ENCODE measurements around the gene PPP6R2. TPM values are rescaled to one million over a fixed set of nuclear protein-coding genes. Genes with fewer than 3 reads are reported as not detected.
"Not testable (repeated sequence)": the region's sequence is repeated elsewhere in the genome, so short reads cannot be mapped to it uniquely, and the experiment has no call there.

Gene PPP6R2
- total RNA-seq, 1 donor from 2014 or later = 55.9 TPM

DNA sequence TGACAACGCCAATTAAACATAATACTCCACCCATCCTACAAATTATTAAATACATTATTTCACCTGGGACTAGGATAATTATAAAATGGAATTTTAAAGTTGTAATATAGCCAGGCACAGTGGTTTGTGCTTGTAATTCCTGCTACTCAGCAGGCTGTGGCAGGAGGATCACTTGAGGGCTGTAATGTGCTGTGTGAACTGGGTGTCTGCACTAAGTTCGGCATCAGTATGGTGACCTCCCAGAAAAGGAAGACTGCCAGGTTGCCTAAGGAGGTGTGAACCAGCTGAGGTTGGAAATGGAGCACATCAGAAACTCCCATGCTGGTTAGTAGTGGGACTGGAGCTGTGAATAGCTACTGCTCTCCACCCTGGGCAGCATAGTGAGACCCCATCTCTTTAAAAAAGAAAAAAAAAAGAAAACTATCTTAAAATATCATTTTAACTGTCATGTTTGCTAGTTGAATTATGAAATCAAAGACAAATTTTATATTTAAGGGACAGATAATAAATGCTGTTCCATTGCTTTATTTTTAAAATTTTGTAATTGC, 28.0 kb downstream of the PPP6R2 start:
- no peaks in the 10 kb centered on the region for H3K4me1 Mint-ChIP-seq
- no peak for DNase-seq (ENCODE audit: low read depth, low spot score)
- no peaks in the 10 kb centered on the region for H3K27me3 Mint-ChIP-seq (ENCODE audit: low read depth)
- peaks cover 14% of the 10 kb centered on the region for H3K36me3 Mint-ChIP-seq (ENCODE audit: low read depth)
- no peak overlapping the region for H3K4me3 Mint-ChIP-seq
- no peaks in the 10 kb centered on the region for H3K9me3 Mint-ChIP-seq
- TF ChIP-seq, protein P1, sequence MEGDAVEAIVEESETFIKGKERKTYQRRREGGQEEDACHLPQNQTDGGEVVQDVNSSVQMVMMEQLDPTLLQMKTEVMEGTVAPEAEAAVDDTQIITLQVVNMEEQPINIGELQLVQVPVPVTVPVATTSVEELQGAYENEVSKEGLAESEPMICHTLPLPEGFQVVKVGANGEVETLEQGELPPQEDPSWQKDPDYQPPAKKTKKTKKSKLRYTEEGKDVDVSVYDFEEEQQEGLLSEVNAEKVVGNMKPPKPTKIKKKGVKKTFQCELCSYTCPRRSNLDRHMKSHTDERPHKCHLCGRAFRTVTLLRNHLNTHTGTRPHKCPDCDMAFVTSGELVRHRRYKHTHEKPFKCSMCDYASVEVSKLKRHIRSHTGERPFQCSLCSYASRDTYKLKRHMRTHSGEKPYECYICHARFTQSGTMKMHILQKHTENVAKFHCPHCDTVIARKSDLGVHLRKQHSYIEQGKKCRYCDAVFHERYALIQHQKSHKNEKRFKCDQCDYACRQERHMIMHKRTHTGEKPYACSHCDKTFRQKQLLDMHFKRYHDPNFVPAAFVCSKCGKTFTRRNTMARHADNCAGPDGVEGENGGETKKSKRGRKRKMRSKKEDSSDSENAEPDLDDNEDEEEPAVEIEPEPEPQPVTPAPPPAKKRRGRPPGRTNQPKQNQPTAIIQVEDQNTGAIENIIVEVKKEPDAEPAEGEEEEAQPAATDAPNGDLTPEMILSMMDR (conservative IDR thresholded peaks at IDR 0.05) = no peak
- H3K27ac Mint-ChIP-seq (ENCODE audit: unreplicated experiment) = no peak overlapping the region

DNA sequence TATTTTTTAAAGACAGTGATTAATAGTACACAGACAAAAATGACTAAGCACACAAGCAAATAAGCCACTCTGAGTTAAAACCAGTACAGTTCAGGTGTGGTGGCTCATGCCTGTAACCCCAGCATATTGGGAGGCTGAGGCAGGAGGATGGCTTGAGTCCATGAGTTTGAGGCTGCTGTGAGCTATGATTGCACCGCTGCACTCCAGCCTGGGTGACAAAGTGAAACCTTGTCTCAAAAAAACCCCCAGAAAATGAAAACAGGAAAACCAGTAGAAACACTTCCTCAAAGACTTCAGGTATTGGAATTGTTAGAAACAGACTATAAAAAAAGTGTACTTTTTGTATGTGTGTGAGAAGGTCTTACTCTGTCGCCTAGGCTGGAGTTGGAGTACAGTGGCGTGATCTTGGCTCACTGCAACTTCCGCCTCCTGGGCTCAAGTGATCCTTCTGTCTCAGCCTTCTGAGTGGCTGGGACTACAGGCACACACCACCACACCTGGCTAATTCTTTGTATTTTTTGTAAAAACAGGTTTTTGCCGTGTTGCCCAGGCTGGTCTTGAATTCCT, 33.0 kb downstream of the PPP6R2 start:
- no peaks in the 10 kb centered on the region for H3K27me3 Mint-ChIP-seq (ENCODE audit: low read depth)

DNA sequence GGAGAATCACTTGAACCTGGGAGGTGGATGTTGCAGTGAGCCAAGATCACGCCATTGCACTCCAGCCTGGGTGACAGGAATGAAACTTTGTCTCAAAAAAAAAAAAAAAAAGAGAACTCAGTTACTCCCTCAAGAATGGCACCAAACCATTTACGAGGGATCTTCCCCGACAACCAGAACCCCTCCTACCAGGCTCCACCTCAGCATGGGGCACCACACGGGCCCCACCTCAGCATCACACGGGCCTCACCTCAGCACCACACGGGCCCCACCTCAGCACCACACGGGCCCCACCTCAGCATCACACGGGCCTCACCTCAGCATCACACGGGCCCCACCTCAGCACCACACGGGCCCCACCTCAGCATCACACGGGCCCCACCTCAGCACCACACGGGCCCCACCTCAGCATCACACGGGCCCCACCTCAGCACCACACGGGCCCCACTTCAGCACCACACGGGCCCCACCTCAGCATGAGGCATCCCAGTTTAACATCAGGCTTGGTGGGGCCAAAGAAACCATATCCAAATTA, 38.0 kb downstream of the PPP6R2 start:
- peaks cover 10% of the 10 kb centered on the region for H3K36me3 Mint-ChIP-seq (ENCODE audit: low read depth)
- H3K4me1 Mint-ChIP-seq; H3K27me3 Mint-ChIP-seq (ENCODE audit: low read depth); H3K9me3 Mint-ChIP-seq; H3K27ac Mint-ChIP-seq (ENCODE audit: unreplicated experiment); DNase-seq (ENCODE audit: low read depth, low spot score); H3K4me3 Mint-ChIP-seq: not testable (repeated sequence)

More for the DNA sequence above, 33.0 kb downstream of the PPP6R2 start:
- Mint-ChIP-seq H3K4me3 (no peak overlapping the region), H3K9me3 (no peaks in the 10 kb centered on the region), H3K4me1 (no peaks in the 10 kb centered on the region), H3K27ac (ENCODE audit: unreplicated experiment) (no peak overlapping the region), H3K36me3 (ENCODE audit: low read depth) (peaks cover 16% of the 10 kb centered on the region)
- no peak for DNase-seq (ENCODE audit: low read depth, low spot score)
- TF ChIP-seq, protein P1 (conservative IDR thresholded peaks at IDR 0.05) = no peak

DNA sequence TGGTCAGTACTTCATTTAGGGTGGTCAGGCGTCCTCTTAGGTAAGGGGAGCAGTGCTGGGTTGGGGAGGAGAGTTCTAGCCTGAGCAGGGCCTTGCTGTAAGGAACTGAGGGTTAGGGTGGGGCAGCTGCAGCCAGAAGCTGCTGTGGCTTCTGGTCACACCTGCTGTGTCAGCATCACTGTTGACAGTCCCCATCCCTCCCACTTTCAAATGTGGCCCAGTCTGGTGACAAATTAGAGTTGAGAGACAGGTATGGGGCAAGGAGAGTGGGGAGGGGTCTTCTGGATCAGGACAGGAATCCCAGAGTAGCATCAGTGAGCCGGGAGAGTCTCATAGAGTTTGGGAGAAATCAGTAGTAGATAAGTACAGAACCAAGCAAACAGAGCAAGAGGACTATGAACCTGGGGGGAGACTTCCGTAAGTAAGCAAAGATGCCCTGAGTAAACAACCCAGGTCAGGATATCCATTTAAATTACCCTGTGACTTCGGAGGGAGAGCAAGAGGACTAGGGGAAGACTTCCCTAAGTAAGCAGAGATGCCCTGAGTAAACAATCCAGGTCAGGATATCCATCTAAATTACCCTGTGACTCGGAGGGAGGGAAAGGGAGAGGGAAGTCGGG, 53.7 kb downstream of the PPP6R2 start:
- H3K27me3 Mint-ChIP-seq (ENCODE audit: low read depth) = no peaks in the 10 kb centered on the region
- no peak for DNase-seq (ENCODE audit: low read depth, low spot score)
- H3K9me3 Mint-ChIP-seq = no peaks in the 10 kb centered on the region
- peak overlapping the region; percentile 37 for H3K27ac Mint-ChIP-seq (ENCODE audit: unreplicated experiment)
- H3K4me3 Mint-ChIP-seq = no peak overlapping the region
- TF ChIP-seq, protein P1 (conservative IDR thresholded peaks at IDR 0.05) = no peak
- H3K36me3 Mint-ChIP-seq (ENCODE audit: low read depth) = peaks cover 8% of the 10 kb centered on the region
- H3K4me1 Mint-ChIP-seq = peaks cover 14% of the 10 kb centered on the region

DNA sequence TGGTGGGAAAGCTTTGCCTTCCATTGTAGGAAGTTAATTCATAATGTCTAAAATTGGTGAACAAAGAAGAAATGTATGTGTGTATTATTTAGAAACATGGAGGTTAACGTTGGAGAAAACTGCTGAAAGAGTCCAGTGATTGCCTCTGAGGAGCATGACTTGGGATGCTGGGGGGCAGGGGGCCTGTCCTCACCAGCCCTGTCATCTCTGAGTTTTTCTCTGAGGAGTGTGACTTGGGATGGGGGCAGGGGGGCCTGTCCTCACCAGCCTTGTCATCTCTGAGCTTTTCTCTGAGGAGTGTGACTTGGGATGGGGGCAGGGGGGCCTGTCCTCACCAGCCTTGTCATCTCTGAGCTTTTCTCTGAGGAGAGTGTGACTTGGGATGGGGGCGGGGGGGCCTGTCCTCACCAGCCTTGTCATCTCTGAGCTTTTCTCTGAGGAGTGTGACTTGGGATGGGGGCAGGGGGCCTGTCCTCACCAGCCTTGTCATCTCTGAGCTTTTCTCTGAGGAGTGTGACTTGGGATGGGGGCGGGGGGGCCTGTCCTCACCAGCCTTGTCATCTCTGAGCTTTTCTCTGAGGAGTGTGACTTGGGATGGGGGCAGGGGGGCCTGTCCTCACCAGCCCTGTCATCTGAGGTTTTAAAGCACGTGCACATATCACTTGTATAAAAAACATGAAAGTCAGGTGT, 54.4 kb downstream of the PPP6R2 start:
- not testable (repeated sequence) for H3K9me3 Mint-ChIP-seq; H3K36me3 Mint-ChIP-seq (ENCODE audit: low read depth)
- H3K27ac Mint-ChIP-seq (ENCODE audit: unreplicated experiment) = peak overlapping the region; percentile 37

DNA sequence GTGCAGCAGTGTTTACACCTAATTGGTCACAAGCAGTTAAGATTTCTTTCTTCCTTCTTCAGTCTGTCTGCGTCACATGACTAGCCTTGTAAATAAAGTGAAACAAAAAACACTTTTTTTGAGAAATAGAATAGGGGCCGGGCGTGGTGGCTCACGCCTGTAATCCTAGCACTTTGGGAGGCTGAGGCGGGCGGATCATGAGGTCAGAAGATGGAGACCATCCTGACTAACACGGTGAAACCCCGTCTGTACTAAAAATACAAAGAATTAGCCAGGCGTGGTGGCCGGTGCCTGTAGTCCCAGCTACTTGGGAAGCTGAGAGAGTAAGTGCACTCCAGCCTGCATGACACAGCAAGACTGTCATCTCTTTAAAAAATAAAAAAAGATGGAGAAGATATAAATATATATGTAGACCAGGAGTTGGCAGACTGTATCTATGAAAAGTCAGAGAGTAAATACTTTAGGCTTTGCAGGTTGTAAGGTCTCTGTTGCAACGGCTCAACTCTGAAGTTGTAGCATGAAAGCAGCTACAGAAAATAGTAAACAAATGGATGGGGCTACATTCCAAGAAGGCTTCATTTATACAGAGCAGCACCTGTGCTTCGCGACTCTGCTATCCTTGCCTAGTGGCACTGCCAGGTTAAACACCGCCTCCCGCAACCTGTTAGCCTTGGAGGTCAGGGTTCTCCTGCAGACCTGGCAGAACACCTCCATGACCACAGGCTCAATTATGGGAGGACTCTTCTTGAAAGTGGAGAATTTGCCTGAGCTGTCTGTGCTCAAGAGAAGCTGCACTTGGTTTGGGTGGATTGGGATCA, 55.9 kb downstream of the PPP6R2 start:
- peaks cover 14% of the 10 kb centered on the region for H3K4me1 Mint-ChIP-seq
- H3K36me3 Mint-ChIP-seq (ENCODE audit: low read depth) = no peaks in the 10 kb centered on the region
- H3K27me3 Mint-ChIP-seq (ENCODE audit: low read depth) = no peaks in the 10 kb centered on the region
- H3K4me3 Mint-ChIP-seq = no peak overlapping the region
- TF ChIP-seq, protein P1 (conservative IDR thresholded peaks at IDR 0.05) = no peak
- H3K27ac Mint-ChIP-seq (ENCODE audit: unreplicated experiment) = no peak overlapping the region
- DNase-seq (ENCODE audit: low read depth, low spot score) = no peak
- H3K9me3 Mint-ChIP-seq = no peaks in the 10 kb centered on the region

More for the DNA sequence above, 54.4 kb downstream of the PPP6R2 start:
- H3K4me3 Mint-ChIP-seq; H3K27me3 Mint-ChIP-seq (ENCODE audit: low read depth); DNase-seq (ENCODE audit: low read depth, low spot score): not testable (repeated sequence)
- H3K4me1 Mint-ChIP-seq = peaks cover 14% of the 10 kb centered on the region

Data from neural crest cell (in vitro differentiated cells).